Right lobe of liver (tissue), 6 donors: ENCODE measurements around the gene DUSP7. TPM values are rescaled to one million over a fixed set of nuclear protein-coding genes. Genes with fewer than 3 reads are reported as not detected.

Source experiments
- ATAC-seq, 4 donors: fragments of 200-7000 bp; cut with Tn5 transposase; one replicate each; pipeline ENCODE4 v1.9.1; 2020; ENCODE audit warnings: mild to moderate bottlenecking in 4 of 4, moderate library complexity in 4 of 4
- DNase-seq, 3 donors: peaks; one replicate each; pipeline ENCODE4 v3.0.0-alpha.2; 2020
- H3K27ac ChIP-seq, 3 donors: fragments of 200-600 bp; one replicate each; pipeline ENCODE4 v1.8.0; 2022
- H3K27me3 ChIP-seq, 2 donors: fragments of 200-600 bp; one replicate each; pipeline ENCODE4 v1.8.0; 2022
- H3K36me3 ChIP-seq, 4 donors: fragments of 200-600 bp; sonication (generic) in 1 of 4; one replicate each; pipeline versions ENCODE4 v1.5.1 to v1.8.0; 2017 to 2022; ENCODE audit warnings: control low read depth in 1 of 4
- H3K4me1 ChIP-seq, 4 donors: fragments of 200-600 bp; sonication (generic) in 1 of 4; one replicate each; pipeline versions ENCODE4 v1.5.1 to v1.8.0; 2017 to 2022; ENCODE audit warnings: control low read depth in 1 of 4
- H3K4me3 ChIP-seq, 3 donors: fragments of 200-600 bp; one replicate each; pipeline ENCODE4 v1.8.0; 2022
- H3K9me3 ChIP-seq, 4 donors: fragments of 200-600 bp; sonication (generic) in 1 of 4; one replicate each; pipeline versions ENCODE4 v1.5.1 to v1.8.0; 2017 to 2022; ENCODE audit warnings: control low read depth in 1 of 4
- CTCF ChIP-seq, 4 donors: fragments of 200-600 bp in 3 of 4; fragments of 450-650 bp in 1 of 4; IDR thresholded peaks; one replicate each; pipeline versions ENCODE4 v1.5.1 to v1.8.0; 2016 to 2022; ENCODE audit warnings: antibody characterized with exemption in 4 of 4, mild to moderate bottlenecking in 2 of 4
- POLR2A ChIP-seq: fragments of 450-650 bp; IDR thresholded peaks from one replicate; pipeline ENCODE4 v1.6.1; 2017; ENCODE audit warnings: antibody characterized with exemption, mild to moderate bottlenecking
- WGBS: methylation state at CpG from one replicate; pipeline ENCODE4 v1.1.6; 2018; ENCODE audit warnings: low coverage, low lambda C conversion rate; ENCODE audit not compliant: insufficient coverage; ENCODE audit errors: missing lambda C conversion rate; 5-methylcytosine and 5-hydroxymethylcytosine counted together
- intact Hi-C, 2 donors: fragments of 100-400 bp; cut with DNase I; formaldehyde crosslinking; loops; one replicate each; pipeline versions ENCODE4 v1.11.2 to v1.14.1; 2022
- total RNA-seq, 6 experiments: library from RNA; depleted of rRNA in 2 of 6; stranded (reverse); fragments of >200 nt in 2 of 6; fragmentation: NEBNext Ultra II Directional in 3 of 6; extraction: Animal tissue kit (Norgen Biotek cat#: 25700) in 3 of 6; gene quantifications; one replicate each; pipeline versions ENCODE4 v1.1.0 to v1.2.4, GENCODE V29; 2016 to 2023
- donor health status: DM: no; HTN: yes; CAD: no.
- donor health status: DM: no; HTN: no; CAD: no.
- donor health status: DM: no; HTN: no; CAD: no.
- donor health status: DM: no; HTN: yes; CAD: no.
- donor health status: DM: no; HTN: yes; CAD: no.

The DUSP7 gene
- total RNA-seq, 6 experiments from 2014 or later: 3.0 to 4.2 (median 3.5) TPM

GRCh38 chr3:52062505-52062904 lies 6.1 kb upstream of the DUSP7 start:
- H3K27me3 ChIP-seq: no peaks in the 10 kb centered on the region
- no peaks in the 10 kb centered on the region for H3K9me3 ChIP-seq
- H3K36me3 ChIP-seq: no peaks in the 10 kb centered on the region
- peak; percentile 3 to 44 (median 22) for ATAC-seq
- peaks cover 0 to 4% (median 2%) of the 10 kb centered on the region in 4 donors for H3K4me1 ChIP-seq
- no peak for DNase-seq
- no peak overlapping the region for H3K27ac ChIP-seq
- TF ChIP-seq POLR2A: no peak
- WGBS: 73% methylated on average over 3 of the region's 5 CpGs
- H3K4me3 ChIP-seq: no peak overlapping the region
- intact Hi-C loops: no loop called here

- ATAC-seq: no peak
These were observed 4.9 kb upstream of the DUSP7 start for GRCh38 chr3:52061121-52061910.

GRCh38 chr3:52059781-52060180 lies 3.4 kb upstream of the DUSP7 start:
- WGBS: 90% methylated on average over 7 of the region's 7 CpGs
- peaks cover 0 to 15% (median 2%) of the 10 kb centered on the region in 4 donors for H3K4me1 ChIP-seq
- ATAC-seq: no peak
- no peaks in the 10 kb centered on the region for H3K27me3 ChIP-seq
- H3K4me3 ChIP-seq: no peak overlapping the region
- H3K27ac ChIP-seq: no peak overlapping the region
- intact Hi-C loops: no loop called here
- TF ChIP-seq POLR2A (no peak), CTCF (IDR thresholded peaks at IDR 0.05) (no peak)
- H3K36me3 ChIP-seq: no peaks in the 10 kb centered on the region
- no peak for DNase-seq
- H3K9me3 ChIP-seq: no peaks in the 10 kb centered on the region

More at GRCh38 chr3:52061121-52061910, 4.9 kb upstream of the DUSP7 start:
- H3K9me3 ChIP-seq: no peaks in the 10 kb centered on the region
- WGBS: 60% methylated on average over 1 of the region's 4 CpGs
- TF ChIP-seq POLR2A: no peak
- TF ChIP-seq CTCF (IDR thresholded peaks at IDR 0.05): no peak
- H3K4me3 ChIP-seq: no peak overlapping the region
- no peak for DNase-seq
- H3K36me3 ChIP-seq: no peaks in the 10 kb centered on the region
- intact Hi-C loops: no loop called here
- no peak overlapping the region for H3K27ac ChIP-seq
- no peaks in the 10 kb centered on the region for H3K27me3 ChIP-seq
- peaks cover 0 to 5% (median 2%) of the 10 kb centered on the region in 4 donors for H3K4me1 ChIP-seq

- TF ChIP-seq CTCF (IDR thresholded peaks at IDR 0.05) (no peak), POLR2A (no peak)
- ATAC-seq: no peak
- Histone ChIP-seq H3K27me3 (no peaks in the 10 kb centered on the region), H3K4me3 (peak overlapping the region; percentile 21 to 66 (median 24)), H3K27ac (peak overlapping the region in 1 of 3 donors; percentile 4), H3K9me3 (no peaks in the 10 kb centered on the region), H3K36me3 (no peaks in the 10 kb centered on the region), H3K4me1 (peaks cover 0 to 15% (median 2%) of the 10 kb centered on the region in 4 donors)
- intact Hi-C loops: no loop called here
- 76% methylated on average over 4 of the region's 14 CpGs for WGBS
- DNase-seq: no peak
These were observed 1.6 kb upstream of the DUSP7 start for GRCh38 chr3:52057812-52058495.
